PFSK-1 (cell line): ENCODE results near the gene KPNB1.

Source experiments
- FOXP2 ChIP-seq: optimal IDR thresholded peaks from 2 replicates; pipeline ENCODE3; 2011; ENCODE audit warnings: borderline replicate concordance, control low read depth, inconsistent platforms; ENCODE audit not compliant: insufficient read depth; ENCODE audit errors: extremely low read length, extremely low read depth
- POLR2AphosphoS5 ChIP-seq: IDR thresholded peaks from 2 replicates; pipeline ENCODE4 v1.6.1; 2012; ENCODE audit warnings: low read depth, mild to moderate bottlenecking, control low read depth, low read length, moderate library complexity
- REST ChIP-seq, 2 experiments: IDR thresholded peaks; 2 replicates each; pipeline versions ENCODE4 v1.6.1 to v1.8.0; 2011 to 2012; ENCODE audit warnings: low read depth in 2 of 2, low read length in 2 of 2, control low read depth in 1 of 2, inconsistent platforms in 1 of 2, mild to moderate bottlenecking in 1 of 2, moderate library complexity in 1 of 2; ENCODE audit not compliant: insufficient read depth in 1 of 2
- SIN3A ChIP-seq: IDR thresholded peaks from 2 replicates; pipeline ENCODE4 v1.6.1; 2012; ENCODE audit warnings: mild to moderate bottlenecking, low read length, moderate library complexity, borderline replicate concordance; ENCODE audit not compliant: insufficient read depth
- TAF1 ChIP-seq: IDR thresholded peaks from 2 replicates; pipeline ENCODE4 v1.6.1; 2012; ENCODE audit warnings: low read length, control low read depth, borderline replicate concordance; ENCODE audit not compliant: insufficient read depth

The KPNB1 gene

GRCh38 chr17:47641202-47641601 lies 8.5 kb upstream of the KPNB1 start:
- TF ChIP-seq FOXP2, result no peak
- no peak for TF ChIP-seq TAF1
- no peak for TF ChIP-seq POLR2AphosphoS5
- TF ChIP-seq REST (IDR thresholded peaks at IDR 0.05; ENCODE audit: insufficient read depth in 1 of 2, low read depth in 2 of 2, low read length in 2 of 2), result no peak
- TF ChIP-seq SIN3A, result no peak

GRCh38 chr17:47643116-47643515 lies 6.6 kb upstream of the KPNB1 start:
- TF ChIP-seq SIN3A, result no peak
- TF ChIP-seq POLR2AphosphoS5, result no peak
- no peak for TF ChIP-seq REST (IDR thresholded peaks at IDR 0.05; ENCODE audit: insufficient read depth in 1 of 2, low read depth in 2 of 2, low read length in 2 of 2)
- TF ChIP-seq FOXP2, result no peak
- no peak for TF ChIP-seq TAF1

- TF ChIP-seq FOXP2 (no peak), REST (IDR thresholded peaks at IDR 0.05; ENCODE audit: insufficient read depth in 1 of 2, low read depth in 2 of 2, low read length in 2 of 2) (no peak), SIN3A (no peak), POLR2AphosphoS5 (no peak), TAF1 (no peak)
Measured at GRCh38 chr17:47644324-47644723, 5.4 kb upstream of the KPNB1 start.

- TF ChIP-seq POLR2AphosphoS5, result peak; percentile 91; the same call in 1 of the 2 replicates
- no peak for TF ChIP-seq TAF1
- TF ChIP-seq REST (IDR thresholded peaks at IDR 0.05; ENCODE audit: insufficient read depth in 1 of 2, low read depth in 2 of 2, low read length in 2 of 2), result 0 out of 4 replicates have a peak, but pooled peaks of 1 of the 2 experiments have one; percentile 33
- TF ChIP-seq FOXP2, result no peak
- peak; percentile 3; the same call in 1 of the 2 replicates for TF ChIP-seq SIN3A
Measured at GRCh38 chr17:47649972-47650524, 329 bp downstream of the KPNB1 start.
